Measurements from ENCODE around the gene DHRSX. TPM values are rescaled to one million over a fixed set of nuclear protein-coding genes. Genes with fewer than 3 reads are reported as not detected.
A peak's percentile ranks its signal among the peaks of the same experiment; 100 is the strongest.
"Not testable (repeated sequence)": the region's sequence is repeated elsewhere in the genome, so short reads cannot be mapped to it uniquely, and the experiment has no call there.

DHRSX gene
- total RNA-seq, 6 donors from 2014 or later = 18.2 to 34.8 (median 21.2) TPM

- peaks cover 0 to 10% (median 4%) of the 10 kb centered on the region in 4 donors for H3K9me3 ChIP-seq
- no peak overlapping the region for H3K27ac ChIP-seq
- ATAC-seq (ENCODE audit: low FRiP score in 2 of 2) (no peak), DNase-seq (no peak)
- no peaks in the 10 kb centered on the region for H3K27me3 ChIP-seq
- H3K36me3 ChIP-seq = peaks cover 0 to 19% (median 0%) of the 10 kb centered on the region in 4 donors
- TF ChIP-seq EP300 (IDR thresholded peaks at IDR 0.05) (no peak), CTCF (IDR thresholded peaks at IDR 0.05) (no peak), POLR2A (IDR thresholded peaks at IDR 0.05) (no peak), POLR2AphosphoS5 (IDR thresholded peaks at IDR 0.05) (no peak)
- WGBS, 2 donors = 51 to 59% methylated on average over 6 of the region's 6 CpGs
- no peak overlapping the region for H3K4me3 ChIP-seq
- H3K4me1 ChIP-seq = no peaks in the 10 kb centered on the region
These were observed 113.0 kb downstream of the DHRSX start for GRCh38 chrX:2387614-2388239.

GRCh38 chrX:2385224-2385623 is 115.6 kb downstream of the DHRSX start:
- H3K27me3 ChIP-seq = no peaks in the 10 kb centered on the region
- no peak for TF ChIP-seq EP300 (IDR thresholded peaks at IDR 0.05)
- TF ChIP-seq POLR2A (IDR thresholded peaks at IDR 0.05) = no peak
- no peak for TF ChIP-seq CTCF (IDR thresholded peaks at IDR 0.05)
- TF ChIP-seq POLR2AphosphoS5 (IDR thresholded peaks at IDR 0.05) = no peak
- WGBS, 2 donors = 63 to 71% methylated on average over 3 of the region's 3 CpGs
- peaks cover 0 to 4% (median 0%) of the 10 kb centered on the region in 4 donors for H3K36me3 ChIP-seq
- DNase-seq = no peak
- H3K9me3 ChIP-seq = no peaks in the 10 kb centered on the region
- no peak overlapping the region for H3K27ac ChIP-seq
- no peaks in the 10 kb centered on the region for H3K4me1 ChIP-seq
- no peak overlapping the region for H3K4me3 ChIP-seq
- no peak for ATAC-seq (ENCODE audit: low FRiP score in 2 of 2)

GRCh38 chrX:2384486-2384885 is 116.3 kb downstream of the DHRSX start:
- Histone ChIP-seq H3K4me3 (no peak overlapping the region), H3K27me3 (no peaks in the 10 kb centered on the region), H3K9me3 (no peaks in the 10 kb centered on the region), H3K4me1 (no peaks in the 10 kb centered on the region), H3K27ac (no peak overlapping the region), H3K36me3 (peaks cover 0 to 3% (median 0%) of the 10 kb centered on the region in 4 donors)
- no peak for ATAC-seq (ENCODE audit: low FRiP score in 2 of 2)
- 74 to 83% methylated on average over 4 of the region's 4 CpGs for WGBS, 2 donors
- no peak for DNase-seq
- TF ChIP-seq EP300 (IDR thresholded peaks at IDR 0.05) (no peak), POLR2AphosphoS5 (IDR thresholded peaks at IDR 0.05) (no peak), CTCF (IDR thresholded peaks at IDR 0.05) (no peak), POLR2A (IDR thresholded peaks at IDR 0.05) (no peak)

GRCh38 chrX:2383735-2384134 is 117.0 kb downstream of the DHRSX start:
- no peak overlapping the region for H3K4me3 ChIP-seq
- H3K36me3 ChIP-seq = no peaks in the 10 kb centered on the region
- 97 to 100% methylated on average over 3 of the region's 3 CpGs for WGBS, 2 donors
- no peaks in the 10 kb centered on the region for H3K9me3 ChIP-seq
- TF ChIP-seq POLR2A (IDR thresholded peaks at IDR 0.05) (no peak), EP300 (IDR thresholded peaks at IDR 0.05) (no peak), POLR2AphosphoS5 (IDR thresholded peaks at IDR 0.05) (no peak), CTCF (IDR thresholded peaks at IDR 0.05) (no peak)
- no peaks in the 10 kb centered on the region for H3K27me3 ChIP-seq
- no peaks in the 10 kb centered on the region for H3K4me1 ChIP-seq
- no peak for DNase-seq
- H3K27ac ChIP-seq = no peak overlapping the region
- ATAC-seq (ENCODE audit: low FRiP score in 2 of 2) = peak in 1 of 2 donors; percentile 19

GRCh38 chrX:2383144-2383543 is 117.6 kb downstream of the DHRSX start:
- no peaks in the 10 kb centered on the region for H3K36me3 ChIP-seq
- ATAC-seq (ENCODE audit: low FRiP score in 2 of 2) (no peak), DNase-seq (no peak)
- H3K4me3 ChIP-seq = no peak overlapping the region
- H3K9me3 ChIP-seq = no peaks in the 10 kb centered on the region
- 84 to 96% methylated on average over 1 of the region's 1 CpG for WGBS, 2 donors
- H3K27me3 ChIP-seq = no peaks in the 10 kb centered on the region
- no peak for TF ChIP-seq POLR2A (IDR thresholded peaks at IDR 0.05)
- no peak for TF ChIP-seq EP300 (IDR thresholded peaks at IDR 0.05)
- TF ChIP-seq POLR2AphosphoS5 (IDR thresholded peaks at IDR 0.05) = no peak
- TF ChIP-seq CTCF (IDR thresholded peaks at IDR 0.05) = no peak
- H3K4me1 ChIP-seq = no peaks in the 10 kb centered on the region
- H3K27ac ChIP-seq = no peak overlapping the region

- H3K9me3 ChIP-seq; ATAC-seq (ENCODE audit: low FRiP score in 2 of 2); H3K27me3 ChIP-seq; H3K4me1 ChIP-seq; H3K36me3 ChIP-seq; H3K4me3 ChIP-seq; H3K27ac ChIP-seq; DNase-seq: not testable (repeated sequence)
- WGBS, 2 donors = 81 to 92% methylated on average over 3 of the region's 3 CpGs
These were observed 118.2 kb downstream of the DHRSX start for GRCh38 chrX:2382433-2383048.

All from upper lobe of left lung (tissue), 6 donors.